Measurements from ENCODE around the gene GALNT4. TPM values are rescaled to one million over a fixed set of nuclear protein-coding genes. Genes with fewer than 3 reads are reported as not detected.
A peak's percentile ranks its signal among the peaks of the same experiment; 100 is the strongest.

The GALNT4 gene
- total and polyA plus RNA-seq, 10 of the 15 experiments (the other 5 are each of a cell fraction or from before 2014, with no cell fraction given): 0.90 to 2.9 (median 1.8) TPM

GRCh38 chr12:89523393-89523792, 1.2 kb downstream of the GALNT4 start:
- H4K20me1 ChIP-seq (ENCODE audit: control insufficient read depth, insufficient read depth): no peaks in the 10 kb centered on the region
- H3K9ac ChIP-seq (ENCODE audit: control insufficient read depth, insufficient read depth, low read length): no peak overlapping the region
- ChIA-PET RAD21 (ENCODE audit: unreplicated experiment) (interaction anchor here (2.0 kb wide), 1 partner anchor 55 kb away, joined by 9 read pairs; no protein-coding TSS in a partner anchor), CTCF (interaction anchor here (0.6 to 11.4 kb wide), 3 partner anchors 15 to 355 kb away, joined by 3 to 176 read pairs (median 5); no protein-coding TSS in a partner anchor), POLR2A (interaction anchor here (1.1 kb wide), 1 partner anchor 26 kb away, joined by 3 read pairs; no protein-coding TSS in a partner anchor), SMC1A (ENCODE audit: uncharacterized antibody, unreplicated experiment) (interaction anchor here (0.6 to 2.2 kb wide), 3 partner anchors 52 to 1384 kb away, joined by 3 to 11 read pairs (median 4); no protein-coding TSS in a partner anchor)
- intact Hi-C loops (cut with micrococcal nuclease; ENCODE audit: unreplicated experiment) (loop anchor here (10.0 kb wide), 2 partner anchors 299 to 1379 kb away; partner anchors contain the start of genes CEP290 and TMTC3), in situ Hi-C loops (cut with MboI) (loop anchor here (25.0 kb wide), 1 partner anchor 1386 kb away; the partner anchor contains the start of genes CEP290 and TMTC3)
- H3K9me3 ChIP-seq (replicated peaks; ENCODE audit: control insufficient read depth, insufficient read depth, low read length): no peaks in the 10 kb centered on the region
- ATAC-seq (no peak), FAIRE-seq (no peak), DNase-seq (ENCODE audit: low read depth, low spot score) (no peak)
- no peaks in the 10 kb centered on the region for H3K36me3 ChIP-seq (ENCODE audit: control insufficient read depth in 2 of 2, insufficient read depth in 2 of 2, low read length in 1 of 2)
- no peak overlapping the region for H2AFZ ChIP-seq (ENCODE audit: control insufficient read depth, low read depth, low read length)
- BruUV-seq (replicated peaks): no TSS peak
- H3K4me1 ChIP-seq (ENCODE audit: control insufficient read depth, insufficient read depth, low read length): peaks cover 14% of the 10 kb centered on the region
- H3K27ac ChIP-seq (ENCODE audit: control insufficient read depth, insufficient read depth): no peak overlapping the region
- peak overlapping the region; percentile 88 for H3K4me2 ChIP-seq (ENCODE audit: control insufficient read depth, insufficient read depth)
- no peak overlapping the region for H3K4me3 ChIP-seq
- H3K79me2 ChIP-seq (ENCODE audit: control insufficient read depth, insufficient read depth, low read length): peaks cover 14% of the 10 kb centered on the region
- H3K27me3 ChIP-seq (replicated peaks in 1 of 2; ENCODE audit: control insufficient read depth in 2 of 2, insufficient read depth in 2 of 2, low read length in 1 of 2): no peaks in the 10 kb centered on the region
- 83% methylated on average over 8 of the region's 8 CpGs for WGBS (ENCODE audit: insufficient coverage, insufficient replicate concordance, low lambda C conversion rate, missing lambda C conversion rate)
- TF ChIP-seq CHD2 (IDR thresholded peaks at IDR 0.05; ENCODE audit: borderline replicate concordance, low read depth, low read length): no peak
- no peak for TF ChIP-seq SMAD1 (IDR thresholded peaks at IDR 0.05; ENCODE audit: low read depth, partially characterized antibody)
- TF ChIP-seq, protein P1, sequence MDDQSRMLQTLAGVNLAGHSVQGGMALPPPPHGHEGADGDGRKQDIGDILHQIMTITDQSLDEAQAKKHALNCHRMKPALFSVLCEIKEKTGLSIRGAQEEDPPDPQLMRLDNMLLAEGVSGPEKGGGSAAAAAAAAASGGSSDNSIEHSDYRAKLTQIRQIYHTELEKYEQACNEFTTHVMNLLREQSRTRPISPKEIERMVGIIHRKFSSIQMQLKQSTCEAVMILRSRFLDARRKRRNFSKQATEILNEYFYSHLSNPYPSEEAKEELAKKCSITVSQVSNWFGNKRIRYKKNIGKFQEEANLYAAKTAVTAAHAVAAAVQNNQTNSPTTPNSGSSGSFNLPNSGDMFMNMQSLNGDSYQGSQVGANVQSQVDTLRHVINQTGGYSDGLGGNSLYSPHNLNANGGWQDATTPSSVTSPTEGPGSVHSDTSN (IDR thresholded peaks at IDR 0.05; ENCODE audit: insufficient replicate concordance, low read depth, low read length): no peak
- TF ChIP-seq, protein P2, sequence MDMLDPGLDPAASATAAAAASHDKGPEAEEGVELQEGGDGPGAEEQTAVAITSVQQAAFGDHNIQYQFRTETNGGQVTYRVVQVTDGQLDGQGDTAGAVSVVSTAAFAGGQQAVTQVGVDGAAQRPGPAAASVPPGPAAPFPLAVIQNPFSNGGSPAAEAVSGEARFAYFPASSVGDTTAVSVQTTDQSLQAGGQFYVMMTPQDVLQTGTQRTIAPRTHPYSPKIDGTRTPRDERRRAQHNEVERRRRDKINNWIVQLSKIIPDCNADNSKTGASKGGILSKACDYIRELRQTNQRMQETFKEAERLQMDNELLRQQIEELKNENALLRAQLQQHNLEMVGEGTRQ (IDR thresholded peaks at IDR 0.05; ENCODE audit: borderline replicate concordance, low read depth, low read length): no peak
- no peak for TF ChIP-seq RB1 (IDR thresholded peaks at IDR 0.05; ENCODE audit: borderline replicate concordance)
- no peak for TF ChIP-seq ZBTB11 (CRISPR knock-in tag; IDR thresholded peaks at IDR 0.05)
- TF ChIP-seq PKNOX1 (IDR thresholded peaks at IDR 0.05): no peak
- TF ChIP-seq, protein P3, sequence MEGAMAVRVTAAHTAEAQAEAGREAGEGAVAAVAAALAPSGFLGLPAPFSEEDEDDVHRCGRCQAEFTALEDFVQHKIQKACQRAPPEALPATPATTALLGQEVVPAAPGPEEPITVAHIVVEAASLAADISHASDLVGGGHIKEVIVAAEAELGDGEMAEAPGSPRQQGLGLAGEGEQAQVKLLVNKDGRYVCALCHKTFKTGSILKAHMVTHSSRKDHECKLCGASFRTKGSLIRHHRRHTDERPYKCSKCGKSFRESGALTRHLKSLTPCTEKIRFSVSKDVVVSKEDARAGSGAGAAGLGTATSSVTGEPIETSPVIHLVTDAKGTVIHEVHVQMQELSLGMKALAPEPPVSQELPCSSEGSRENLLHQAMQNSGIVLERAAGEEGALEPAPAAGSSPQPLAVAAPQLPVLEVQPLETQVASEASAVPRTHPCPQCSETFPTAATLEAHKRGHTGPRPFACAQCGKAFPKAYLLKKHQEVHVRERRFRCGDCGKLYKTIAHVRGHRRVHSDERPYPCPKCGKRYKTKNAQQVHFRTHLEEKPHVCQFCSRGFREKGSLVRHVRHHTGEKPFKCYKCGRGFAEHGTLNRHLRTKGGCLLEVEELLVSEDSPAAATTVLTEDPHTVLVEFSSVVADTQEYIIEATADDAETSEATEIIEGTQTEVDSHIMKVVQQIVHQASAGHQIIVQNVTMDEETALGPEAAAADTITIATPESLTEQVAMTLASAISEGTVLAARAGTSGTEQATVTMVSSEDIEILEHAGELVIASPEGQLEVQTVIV (IDR thresholded peaks at IDR 0.05; ENCODE audit: borderline replicate concordance, partially characterized antibody): no peak
- TF ChIP-seq CHD4 (IDR thresholded peaks at IDR 0.05): no peak
- no peak for TF ChIP-seq RUNX3 (IDR thresholded peaks at IDR 0.05; ENCODE audit: low read length)
- TF ChIP-seq RFX5 (IDR thresholded peaks at IDR 0.05; ENCODE audit: low read depth, low read length): no peak
- TF ChIP-seq, protein P4, sequence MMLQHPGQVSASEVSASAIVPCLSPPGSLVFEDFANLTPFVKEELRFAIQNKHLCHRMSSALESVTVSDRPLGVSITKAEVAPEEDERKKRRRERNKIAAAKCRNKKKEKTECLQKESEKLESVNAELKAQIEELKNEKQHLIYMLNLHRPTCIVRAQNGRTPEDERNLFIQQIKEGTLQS (IDR thresholded peaks at IDR 0.05; ENCODE audit: borderline replicate concordance, extremely low read depth, low read depth, low read length): no peak
- TF ChIP-seq STAT1 (conservative IDR thresholded peaks at IDR 0.05): no peak
- TF ChIP-seq NR2F1 (conservative IDR thresholded peaks at IDR 0.05): no peak
